Retinal pigment epithelial cell (primary cell): ENCODE data around the gene OPN1SW.

Source experiments
- DNase-seq: peaks from one replicate; pipeline ENCODE4 v3.0.0-alpha.2; 2010; ENCODE audit warnings: low read depth
- H3K4me3 ChIP-seq: 2 replicates; pipeline ENCODE4 v1.5.1; 2011; ENCODE audit warnings: mild to moderate bottlenecking, low read length, control low read depth, moderate library complexity
- TF ChIP-seq, protein P1 (sequence below): conservative IDR thresholded peaks from 2 replicates; pipeline ENCODE4 v1.5.1; 2011; ENCODE audit warnings: low read depth, low read length, control low read depth, inconsistent platforms

Gene OPN1SW

DNA sequence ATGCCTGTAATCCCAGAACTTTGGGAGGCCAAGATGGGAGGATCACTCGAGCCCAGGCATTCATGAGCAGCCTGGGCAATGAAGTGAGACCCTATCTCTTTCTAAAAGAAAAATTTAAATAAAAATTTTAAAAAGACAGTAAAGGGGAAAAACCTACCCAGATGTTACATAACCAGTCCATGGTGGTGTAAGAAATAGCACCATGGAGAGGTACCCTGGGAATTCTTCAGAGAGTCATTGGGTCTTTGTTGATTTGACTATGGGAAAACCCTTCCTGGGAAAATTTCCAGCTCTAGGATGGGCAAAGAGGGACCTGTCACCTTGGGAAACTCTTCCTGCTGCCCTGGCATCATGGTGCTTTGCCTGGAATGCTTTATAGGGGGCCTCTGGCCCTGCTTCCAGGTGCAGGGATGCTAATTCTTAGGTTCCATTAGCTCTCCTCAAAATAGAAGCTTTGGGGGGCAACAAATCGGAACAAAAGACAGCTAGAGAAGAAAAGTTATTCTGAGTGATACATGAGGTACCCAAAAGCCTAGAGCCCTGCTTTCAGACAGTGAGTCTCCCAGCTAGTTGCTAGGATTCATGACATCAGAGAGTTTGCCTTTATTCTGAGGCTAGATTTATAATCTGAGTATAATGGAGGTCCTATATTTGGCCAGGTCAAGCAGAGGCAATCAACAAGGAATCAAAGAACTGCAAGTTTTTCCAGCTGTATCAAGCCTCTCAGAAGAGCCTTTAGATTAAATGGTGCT, 26.2 kb upstream of the OPN1SW start:
- H3K4me3 ChIP-seq: no peak overlapping the region
- TF ChIP-seq, protein P1, sequence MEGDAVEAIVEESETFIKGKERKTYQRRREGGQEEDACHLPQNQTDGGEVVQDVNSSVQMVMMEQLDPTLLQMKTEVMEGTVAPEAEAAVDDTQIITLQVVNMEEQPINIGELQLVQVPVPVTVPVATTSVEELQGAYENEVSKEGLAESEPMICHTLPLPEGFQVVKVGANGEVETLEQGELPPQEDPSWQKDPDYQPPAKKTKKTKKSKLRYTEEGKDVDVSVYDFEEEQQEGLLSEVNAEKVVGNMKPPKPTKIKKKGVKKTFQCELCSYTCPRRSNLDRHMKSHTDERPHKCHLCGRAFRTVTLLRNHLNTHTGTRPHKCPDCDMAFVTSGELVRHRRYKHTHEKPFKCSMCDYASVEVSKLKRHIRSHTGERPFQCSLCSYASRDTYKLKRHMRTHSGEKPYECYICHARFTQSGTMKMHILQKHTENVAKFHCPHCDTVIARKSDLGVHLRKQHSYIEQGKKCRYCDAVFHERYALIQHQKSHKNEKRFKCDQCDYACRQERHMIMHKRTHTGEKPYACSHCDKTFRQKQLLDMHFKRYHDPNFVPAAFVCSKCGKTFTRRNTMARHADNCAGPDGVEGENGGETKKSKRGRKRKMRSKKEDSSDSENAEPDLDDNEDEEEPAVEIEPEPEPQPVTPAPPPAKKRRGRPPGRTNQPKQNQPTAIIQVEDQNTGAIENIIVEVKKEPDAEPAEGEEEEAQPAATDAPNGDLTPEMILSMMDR: no peak
- DNase-seq: no peak

DNA sequence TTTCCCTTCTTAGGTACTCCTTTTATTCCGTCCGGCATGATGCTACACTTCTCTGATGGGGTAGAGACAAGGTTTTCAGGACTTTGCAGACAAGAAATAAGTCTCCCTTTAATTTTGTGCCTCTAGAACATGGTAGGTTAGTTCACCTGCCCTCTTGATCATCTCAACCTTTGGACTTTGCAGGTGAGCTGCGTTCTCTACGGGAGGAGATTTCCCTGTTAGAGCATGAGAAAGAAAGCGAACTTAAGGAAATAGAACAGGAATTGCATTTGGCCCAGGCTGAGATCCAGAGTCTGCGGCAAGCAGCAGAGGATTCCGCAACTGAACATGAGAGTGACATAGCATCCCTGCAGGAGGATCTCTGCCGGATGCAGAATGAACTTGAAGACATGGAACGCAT, 25.4 kb upstream of the OPN1SW start:
- H3K4me3 ChIP-seq: no peak overlapping the region
- no peak for DNase-seq
- TF ChIP-seq, protein P1: no peak

DNA sequence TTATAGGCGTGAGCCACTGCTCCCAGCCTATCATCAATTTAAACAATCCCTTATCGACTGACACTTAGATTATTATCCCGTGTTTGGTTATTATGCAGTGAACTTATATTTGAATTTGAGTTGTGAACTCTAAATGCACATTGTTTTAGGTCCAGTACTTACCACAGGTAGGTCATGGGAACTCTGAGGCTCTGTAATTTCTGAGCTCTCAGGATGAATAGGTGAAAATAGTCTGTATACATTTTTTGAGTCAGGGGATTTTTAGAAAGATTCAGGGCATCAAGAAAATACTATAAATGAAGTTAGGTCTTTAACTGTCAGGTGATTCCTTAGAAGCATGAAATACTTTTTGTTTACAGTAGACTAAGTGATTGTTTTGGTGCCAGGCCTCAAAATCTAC, 25.0 kb upstream of the OPN1SW start:
- DNase-seq: no peak
- H3K4me3 ChIP-seq: no peak overlapping the region
- TF ChIP-seq, protein P1: no peak

DNA sequence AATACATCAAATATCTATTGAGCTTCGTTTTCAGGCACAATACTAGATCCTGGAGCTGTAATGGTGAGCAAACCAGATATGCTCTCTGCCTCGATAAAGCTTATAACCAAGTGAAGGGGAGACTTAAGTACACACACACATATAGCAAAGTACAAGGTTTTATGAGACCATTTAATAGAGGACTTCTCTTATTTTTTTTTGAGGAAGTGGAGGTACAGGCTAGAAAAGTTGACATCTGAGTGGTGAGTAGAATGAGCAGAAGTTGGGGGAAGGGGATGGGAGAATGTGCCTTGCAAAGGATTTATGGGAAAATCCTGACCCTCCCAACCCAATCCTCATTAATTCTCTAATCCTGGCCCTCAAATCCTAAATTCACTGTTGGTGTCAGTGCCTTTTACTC, 23.9 kb upstream of the OPN1SW start:
- no peak for DNase-seq
- no peak overlapping the region for H3K4me3 ChIP-seq
- TF ChIP-seq, protein P1: no peak

DNA sequence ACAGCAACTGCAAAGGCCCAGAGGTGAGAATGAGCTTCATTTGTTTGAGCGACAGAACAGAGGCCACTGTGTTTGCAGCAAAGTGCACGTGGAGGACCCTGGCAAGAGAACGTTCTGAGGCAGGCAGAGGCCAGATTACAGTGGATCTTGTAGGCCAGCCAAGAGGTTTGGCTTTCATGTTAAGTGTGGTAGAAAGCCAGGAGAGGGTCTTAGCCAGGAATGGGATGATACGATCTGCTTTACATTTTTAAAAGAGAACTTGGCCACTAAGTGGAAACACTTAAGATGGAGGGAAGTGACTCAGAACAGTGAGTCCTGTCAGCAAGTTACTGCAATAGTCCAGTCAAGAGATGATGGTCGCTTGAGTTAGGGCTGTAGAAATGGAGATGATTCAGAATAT, 20.7 kb upstream of the OPN1SW start:
- TF ChIP-seq, protein P1: no peak
- no peak overlapping the region for H3K4me3 ChIP-seq
- DNase-seq: no peak

DNA sequence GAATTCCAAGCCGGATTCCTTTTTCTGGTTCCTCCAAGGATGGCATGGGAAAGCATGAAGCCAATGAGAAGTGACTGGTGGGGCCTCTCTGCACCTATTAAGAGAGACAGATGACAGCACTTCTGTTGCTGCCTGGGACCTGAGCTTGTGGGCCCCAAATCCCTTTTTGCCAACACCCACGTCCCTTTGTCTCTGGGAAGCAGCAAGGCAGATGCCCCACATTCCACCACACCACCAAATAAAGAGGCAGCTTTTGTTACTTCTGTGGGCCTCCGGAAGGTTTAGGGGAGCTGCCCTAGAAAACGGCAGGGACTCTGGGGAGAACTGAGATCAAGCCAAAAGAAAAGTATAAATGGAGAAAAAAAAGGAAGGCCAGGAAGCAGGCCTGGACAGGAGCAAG, 19.5 kb upstream of the OPN1SW start:
- no peak overlapping the region for H3K4me3 ChIP-seq
- DNase-seq: no peak
- TF ChIP-seq, protein P1: no peak

DNA sequence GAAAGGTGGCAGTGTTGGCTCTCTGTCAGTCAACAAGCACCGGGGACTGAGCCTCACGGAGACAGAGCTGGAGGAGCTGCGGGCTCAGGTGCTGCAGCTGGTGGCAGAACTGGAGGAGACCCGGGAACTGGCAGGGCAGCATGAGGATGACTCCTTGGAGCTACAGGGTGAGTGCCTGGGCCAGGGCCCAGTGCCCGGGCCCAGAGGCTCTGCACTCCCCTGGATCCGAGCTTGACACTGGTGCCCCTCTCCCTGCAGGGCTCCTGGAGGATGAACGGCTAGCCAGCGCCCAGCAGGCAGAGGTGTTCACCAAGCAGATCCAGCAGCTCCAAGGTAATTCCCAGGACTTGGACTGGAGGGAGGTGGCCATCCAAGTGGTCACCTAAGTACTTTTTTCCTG, 18.8 kb upstream of the OPN1SW start:
- TF ChIP-seq, protein P1: no peak
- DNase-seq: no peak
- no peak overlapping the region for H3K4me3 ChIP-seq
